ENCODE data around the gene MYRIP.

Gene MYRIP

DNA sequence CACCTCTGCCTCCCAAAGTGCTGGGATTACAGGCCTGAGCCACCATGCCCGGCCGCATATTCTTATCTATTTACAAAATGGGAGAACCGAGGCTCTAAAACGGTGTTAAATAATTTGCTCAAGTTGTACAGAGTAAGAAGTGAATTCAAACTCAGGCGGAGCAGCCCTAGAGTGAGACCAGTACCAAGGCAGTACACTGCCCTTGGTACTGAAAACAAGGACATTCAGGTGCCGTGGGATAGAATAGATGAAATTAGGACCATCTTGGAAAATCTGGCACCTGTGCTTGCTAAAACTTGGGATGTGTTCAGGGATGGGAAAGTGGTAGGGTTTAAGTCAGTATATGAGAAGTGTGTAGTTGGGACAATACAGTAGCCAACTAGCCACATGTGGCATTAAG, 100.7 kb downstream of the MYRIP start:
- DNase-seq, result no peak

DNA sequence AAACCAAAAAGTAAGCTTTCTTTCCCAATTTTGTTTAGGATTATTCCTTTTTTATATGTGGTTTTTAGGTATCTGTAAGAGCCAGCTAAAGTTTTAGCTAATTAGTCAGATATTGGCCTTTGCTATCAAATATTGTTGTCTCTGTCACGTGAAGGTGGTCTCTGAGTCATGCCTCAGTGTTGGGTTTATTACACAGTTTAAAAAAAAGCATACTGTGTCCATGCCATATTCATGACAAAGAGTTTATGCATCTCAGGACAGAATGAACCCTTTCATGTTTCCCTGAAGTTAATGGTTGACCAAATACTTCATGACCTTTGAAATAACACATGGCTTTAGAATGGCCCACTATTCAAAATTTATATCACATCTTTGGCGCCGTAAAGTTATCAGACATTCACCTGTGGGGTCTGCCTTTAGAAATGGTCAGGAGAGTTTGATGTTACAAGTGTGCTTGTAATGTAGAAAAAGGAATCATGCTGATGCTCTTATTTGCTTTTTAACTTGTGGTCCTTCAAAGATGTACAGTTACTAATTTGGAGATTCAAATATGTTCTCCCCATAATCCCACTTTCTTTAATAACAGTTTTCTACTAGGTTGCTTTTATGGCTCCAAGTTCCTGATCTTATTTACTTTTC, 101.5 kb downstream of the MYRIP start:
- DNase-seq, result no peak

DNA sequence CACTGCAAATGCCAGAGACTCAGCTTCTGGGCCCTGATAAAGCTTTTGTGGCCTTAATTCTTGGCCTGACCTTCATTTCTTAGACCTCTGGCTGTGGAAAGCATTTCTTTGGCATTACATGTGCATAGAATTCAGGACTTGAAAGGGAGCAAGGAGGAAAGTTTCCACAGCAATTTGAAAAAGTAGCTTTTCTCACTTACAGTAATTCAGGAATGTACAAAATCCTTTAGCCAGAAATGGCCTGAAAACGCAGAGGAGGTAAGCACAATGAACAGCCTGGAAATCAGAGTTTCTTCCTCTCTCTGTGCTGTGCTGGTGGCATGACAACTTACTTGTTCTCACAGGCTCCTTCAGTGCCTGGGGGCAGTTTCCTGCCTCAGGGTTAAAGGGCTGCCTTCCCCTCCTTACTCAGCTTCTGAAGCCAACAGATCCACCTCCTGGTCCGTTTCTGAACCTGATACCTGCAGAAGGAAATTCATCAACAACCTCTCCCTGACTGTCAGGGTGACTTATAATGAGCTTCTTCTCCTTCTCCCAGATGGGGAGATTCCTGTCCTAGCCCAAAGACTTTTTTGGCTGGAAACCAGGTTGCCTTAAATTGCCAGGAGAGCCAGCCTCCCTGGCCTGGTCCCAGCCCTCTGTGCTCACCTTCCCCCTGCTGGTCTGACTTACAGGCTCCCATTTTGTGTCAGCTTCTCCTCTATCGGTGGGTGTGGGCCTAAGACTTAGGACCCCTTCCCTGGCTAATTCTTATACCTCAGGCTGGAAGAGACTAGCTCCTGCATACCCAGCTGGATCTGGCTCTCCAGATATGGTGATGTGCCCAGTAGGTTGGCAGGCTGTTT, 102.3 kb downstream of the MYRIP start:
- no peak for DNase-seq

DNA sequence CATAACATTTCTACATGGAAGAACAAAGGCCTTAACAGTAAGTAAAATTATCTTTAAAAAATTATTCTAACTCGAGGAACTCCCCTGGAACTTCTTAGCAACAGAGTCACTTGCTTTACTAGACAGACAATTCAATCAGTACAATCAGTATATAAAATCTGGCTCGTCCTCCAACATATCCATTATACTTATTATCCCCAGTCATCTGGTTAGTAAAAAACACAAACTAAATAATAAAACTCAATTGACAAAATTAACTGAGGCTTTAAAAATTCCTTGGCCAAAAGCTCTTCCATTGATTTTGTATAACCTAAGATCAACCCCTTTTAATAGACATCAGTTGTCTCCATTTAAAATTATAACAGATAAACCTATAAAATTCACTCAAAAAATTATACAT, 105.6 kb downstream of the MYRIP start:
- DNase-seq, result no peak

DNA sequence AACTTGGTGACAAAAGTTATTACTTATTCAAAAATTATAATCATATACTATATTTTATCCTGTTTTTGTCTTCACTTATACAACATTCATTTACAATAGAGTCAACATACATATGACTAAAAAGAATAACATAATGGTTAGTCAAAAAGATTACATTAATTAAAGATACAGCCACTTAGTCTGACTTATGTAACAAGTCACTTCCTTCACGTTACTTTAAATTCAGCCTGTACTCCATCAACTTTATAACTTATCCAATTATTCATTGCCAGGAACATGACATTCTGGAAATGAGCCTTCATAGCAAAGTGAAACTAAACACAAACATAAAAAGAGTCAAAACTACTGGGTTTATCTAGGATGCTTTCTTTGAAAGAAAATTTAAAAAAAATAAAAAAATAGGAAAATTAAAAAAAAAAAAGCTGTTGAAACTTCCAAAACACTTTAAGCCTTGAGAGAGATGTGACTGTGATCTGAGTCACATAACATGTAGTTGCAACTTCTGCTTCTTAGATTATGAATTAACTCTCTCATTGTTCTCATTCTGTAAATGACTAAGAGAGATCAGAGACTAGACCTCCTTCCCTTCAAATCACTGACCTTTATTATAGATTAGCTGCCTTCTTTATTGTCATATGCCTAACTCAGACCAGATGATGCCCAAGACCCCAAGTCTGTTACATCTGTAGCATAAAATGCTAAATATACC, 107.8 kb downstream of the MYRIP start:
- no peak for DNase-seq

DNA sequence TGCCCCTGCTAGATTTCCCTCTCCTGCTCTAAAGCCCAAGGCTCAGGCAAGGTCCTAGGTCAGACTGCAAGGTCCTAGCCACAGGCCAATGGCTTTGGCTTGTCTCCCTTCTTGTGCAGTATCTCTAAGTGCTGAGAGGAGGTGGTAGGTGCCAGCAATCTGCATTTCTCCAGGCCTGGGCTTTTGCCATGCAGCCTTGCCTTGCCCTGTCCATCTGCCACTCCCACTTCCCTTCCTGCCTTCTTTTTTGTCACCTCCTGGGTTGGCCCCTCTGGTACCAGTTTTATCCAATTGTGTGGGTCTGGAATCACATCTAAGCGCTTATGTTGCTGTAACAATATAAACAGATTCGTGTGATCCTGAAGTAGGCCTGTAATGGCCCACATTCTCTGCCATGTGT, 109.9 kb downstream of the MYRIP start:
- DNase-seq, result no peak

DNA sequence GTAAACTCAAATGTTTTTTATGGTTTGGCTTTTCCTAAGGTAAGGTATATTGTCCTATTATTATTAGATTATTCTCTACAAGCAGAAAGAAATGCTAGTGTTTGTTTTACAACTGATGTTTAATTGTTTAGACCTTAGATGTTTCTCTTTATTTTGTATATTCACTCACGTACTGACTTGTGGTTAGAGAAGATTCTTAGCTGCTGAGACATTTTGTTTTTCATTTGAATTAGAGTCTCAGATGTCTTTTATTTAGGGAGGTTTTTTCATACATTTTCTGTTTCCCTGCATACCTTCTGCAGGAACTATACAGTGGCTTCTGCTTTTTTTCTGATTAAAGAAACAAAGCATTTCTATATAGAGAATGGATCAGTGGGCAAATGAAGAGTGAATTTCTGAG, 110.9 kb downstream of the MYRIP start:
- no peak for DNase-seq

DNA sequence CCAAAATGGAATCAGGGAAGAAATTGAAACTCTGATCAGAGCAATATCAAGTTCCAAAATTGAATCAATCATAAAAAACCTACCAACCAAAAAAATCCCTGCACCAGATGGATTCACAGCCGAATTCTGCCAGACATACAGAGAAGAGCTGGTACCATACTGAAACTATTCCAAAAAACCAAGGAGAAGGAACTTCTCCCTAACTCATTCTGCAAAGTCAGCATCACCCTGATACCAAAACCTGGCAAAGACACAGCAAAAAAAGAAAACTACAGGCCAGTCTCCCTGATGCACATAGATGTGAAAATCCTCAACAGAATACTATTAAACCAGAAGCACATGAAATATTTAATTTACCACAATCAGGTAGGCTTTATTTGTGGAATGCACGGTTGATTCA, 118.1 kb downstream of the MYRIP start:
- no peak for DNase-seq

DNA sequence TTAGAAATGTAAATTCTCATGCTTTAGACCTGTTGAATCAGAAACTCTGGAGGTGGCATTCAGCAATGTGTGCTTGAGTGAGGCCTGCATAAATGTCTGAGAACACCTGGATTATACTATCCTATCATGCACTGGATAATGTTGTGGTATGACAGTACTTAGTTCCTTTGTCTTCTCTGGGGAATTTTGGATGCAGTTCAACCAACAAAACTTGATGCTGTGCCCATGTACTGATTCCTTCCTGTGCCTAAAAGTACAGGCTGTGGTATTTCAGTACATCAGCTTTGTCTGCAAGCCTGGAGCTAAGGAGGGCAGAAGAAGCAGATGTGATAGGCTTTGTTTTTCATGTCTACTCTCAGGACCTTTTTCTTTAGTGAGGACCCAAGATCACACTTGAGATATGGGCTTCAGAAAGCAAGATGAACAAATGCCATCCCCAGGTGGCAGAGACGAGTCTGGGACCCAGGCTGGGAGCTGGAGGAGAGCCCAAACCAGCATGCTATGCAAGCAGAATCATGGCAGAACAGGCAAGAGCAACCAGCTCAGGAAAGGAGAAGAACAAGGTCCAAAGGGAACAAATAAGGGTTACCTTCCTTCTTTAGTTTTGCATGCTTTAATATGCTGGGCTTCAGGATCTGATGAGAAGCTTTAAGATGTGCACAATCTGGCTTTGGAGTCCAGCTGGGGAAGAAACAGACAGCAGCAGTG, 124.7 kb downstream of the MYRIP start:
- no peak for DNase-seq

DNA sequence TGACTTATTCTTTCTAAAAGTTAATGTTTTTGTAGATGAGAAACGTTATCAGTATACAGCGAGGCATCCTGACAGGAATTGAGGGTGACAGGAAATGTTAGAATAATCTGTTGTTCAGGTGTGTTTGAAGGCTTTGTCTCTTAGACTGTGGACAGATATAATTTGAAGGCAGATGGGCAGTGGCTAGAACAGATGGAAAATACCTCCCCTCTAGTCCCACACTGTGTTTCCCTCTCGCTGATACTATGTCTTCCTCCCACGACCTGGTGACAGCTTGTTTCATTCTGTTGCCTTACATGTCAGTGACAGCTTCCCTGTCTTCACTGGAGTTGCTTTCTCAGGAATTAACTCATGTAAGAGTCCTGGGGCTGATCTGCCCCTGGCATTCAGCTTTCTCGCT, 125.3 kb downstream of the MYRIP start:
- no peak for DNase-seq

DNA sequence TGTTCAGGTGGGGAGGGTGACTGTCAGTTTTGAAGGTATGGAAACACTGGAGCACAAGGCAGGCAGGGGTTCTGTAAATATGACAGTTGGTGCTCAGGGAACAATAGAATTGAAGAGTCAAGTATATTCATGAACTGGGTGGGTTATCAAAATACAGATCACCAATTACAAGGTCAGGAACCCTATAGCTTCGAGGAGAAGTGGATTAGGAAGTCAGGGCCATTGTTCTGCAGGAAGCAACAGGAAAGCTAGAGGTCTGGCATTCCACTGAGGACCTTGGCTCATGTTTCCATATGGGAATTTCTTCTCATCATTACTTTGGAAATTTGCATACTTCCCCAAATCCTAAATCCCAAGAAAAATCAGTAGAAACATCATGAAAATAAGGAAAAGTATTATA, 125.9 kb downstream of the MYRIP start:
- DNase-seq, result no peak

DNA sequence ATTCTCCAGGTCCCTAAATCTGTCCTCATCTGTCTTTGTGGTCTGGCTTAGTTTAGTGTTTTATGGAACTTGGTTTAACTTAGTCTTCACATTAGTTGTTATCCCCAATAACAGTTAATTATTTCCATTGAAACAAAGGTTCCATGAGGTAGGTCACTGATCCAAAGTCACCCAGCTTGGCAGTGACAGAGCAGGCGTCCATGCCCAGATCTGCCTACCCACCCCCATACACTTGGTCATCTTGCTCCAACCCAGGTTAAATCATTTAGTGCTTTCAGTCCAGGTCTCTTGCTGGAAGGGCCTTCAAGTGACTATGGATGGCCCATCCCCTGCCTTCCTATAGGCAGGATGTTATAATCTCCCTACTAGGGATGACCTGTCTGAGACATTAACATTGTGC, 127.4 kb downstream of the MYRIP start:
- DNase-seq, result no peak

DNA sequence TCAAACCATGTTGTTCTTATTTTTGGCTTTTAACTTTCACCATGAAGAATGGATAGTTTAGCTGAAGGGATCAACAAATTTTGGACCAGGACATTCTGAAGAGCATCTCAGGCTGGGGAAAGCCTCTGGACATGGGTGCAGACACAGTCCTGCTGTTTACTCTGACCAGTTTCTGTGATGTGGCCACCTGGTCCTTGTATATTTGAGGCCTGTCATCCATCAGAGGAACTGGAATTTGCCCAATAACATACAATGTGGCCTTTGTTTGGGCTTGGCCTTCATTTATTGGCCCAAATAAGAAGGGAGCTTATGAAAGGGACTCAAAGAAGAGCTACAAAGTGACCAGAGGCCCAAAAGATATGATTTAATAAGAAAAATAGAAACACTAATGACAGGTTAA, 127.9 kb downstream of the MYRIP start:
- no peak for DNase-seq

DNA sequence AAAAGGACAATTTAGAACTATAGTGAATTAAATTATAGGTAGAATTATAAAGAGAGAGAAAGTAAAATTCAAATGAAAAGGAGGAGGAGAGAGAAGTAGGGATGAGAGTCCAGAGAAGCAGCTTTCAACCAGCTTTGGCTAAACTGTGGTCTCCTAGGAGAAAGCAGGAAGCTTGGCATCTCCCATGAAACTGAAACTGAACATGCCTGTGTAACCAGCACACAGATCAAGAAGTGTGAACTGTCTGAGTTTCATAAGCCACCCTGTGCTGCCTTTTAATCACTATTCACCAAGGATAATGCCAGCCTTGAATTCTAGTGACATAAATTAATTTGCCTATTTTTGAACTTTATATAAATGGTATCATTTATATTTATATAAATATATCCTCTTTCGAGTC, 128.5 kb downstream of the MYRIP start:
- no peak for DNase-seq

DNA sequence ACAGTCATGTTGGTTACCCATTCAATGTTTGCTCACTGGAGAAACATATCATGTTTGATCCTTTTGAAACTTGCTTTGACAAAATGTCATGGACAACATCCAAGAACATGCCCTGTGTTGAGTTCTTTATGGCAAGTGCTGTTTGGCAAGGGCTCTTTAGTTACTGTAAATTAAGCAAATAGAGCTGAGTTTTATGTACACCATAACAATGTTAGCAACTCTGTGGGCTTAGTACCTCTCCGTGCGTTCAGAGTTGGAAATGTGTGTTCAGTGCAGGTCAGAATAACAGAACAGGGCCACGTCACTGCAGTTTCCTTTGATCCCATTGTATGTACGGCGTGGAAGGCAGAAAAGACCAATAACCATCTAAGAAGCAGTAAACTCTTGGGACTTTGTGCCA, 132.5 kb downstream of the MYRIP start:
- no peak for DNase-seq

DNA sequence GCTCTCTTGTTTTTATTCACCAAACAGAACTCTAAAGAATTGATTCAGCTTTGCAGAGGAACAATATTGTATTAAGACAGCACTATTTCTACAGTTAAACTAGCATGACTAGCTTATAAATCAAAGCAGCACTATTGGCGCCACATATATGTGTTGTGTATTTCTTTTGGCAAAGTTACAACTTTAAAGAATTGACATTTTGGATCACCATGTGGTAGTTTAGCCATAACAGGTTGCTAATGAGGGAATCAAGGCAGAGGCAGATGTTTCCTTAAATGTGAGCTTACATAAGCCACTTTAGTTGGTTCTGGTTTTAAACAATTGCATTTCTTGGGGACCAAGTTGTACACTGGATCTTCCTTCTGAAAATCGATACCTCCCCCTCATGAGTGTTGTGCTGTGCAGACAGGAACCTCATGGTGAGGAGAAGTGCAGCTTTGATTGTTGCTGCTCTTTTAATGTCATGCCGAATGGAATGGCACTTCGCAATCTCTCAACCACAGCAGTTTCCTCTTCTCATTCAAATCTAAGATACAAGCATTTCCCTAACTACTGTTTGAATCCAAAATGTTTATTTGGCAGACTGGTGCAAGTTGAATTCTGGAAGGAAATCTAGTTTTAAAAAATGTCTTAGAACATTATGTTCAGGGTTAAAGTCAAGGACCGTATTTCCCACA, 151.2 kb downstream of the MYRIP start:
- DNase-seq, result no peak

DNA sequence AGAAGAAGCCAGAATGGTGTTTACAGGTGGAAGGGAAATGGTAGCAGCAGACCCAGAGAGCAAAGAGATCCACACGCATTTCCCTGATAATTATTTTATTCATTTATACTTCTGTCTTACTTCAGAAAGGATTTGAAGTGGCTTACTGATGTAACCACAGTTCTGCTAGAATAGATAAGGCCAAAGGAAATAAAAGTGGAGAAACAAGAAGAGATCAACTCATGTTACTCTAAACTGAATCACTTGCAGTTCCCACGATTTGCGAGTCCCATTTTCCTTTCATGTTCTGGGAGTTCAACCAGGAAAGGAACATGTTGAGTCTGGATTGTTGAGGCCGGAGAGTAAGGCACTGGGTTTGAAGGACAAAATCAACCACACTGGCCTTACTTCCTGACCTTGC, 151.8 kb downstream of the MYRIP start:
- DNase-seq, result no peak

DNA sequence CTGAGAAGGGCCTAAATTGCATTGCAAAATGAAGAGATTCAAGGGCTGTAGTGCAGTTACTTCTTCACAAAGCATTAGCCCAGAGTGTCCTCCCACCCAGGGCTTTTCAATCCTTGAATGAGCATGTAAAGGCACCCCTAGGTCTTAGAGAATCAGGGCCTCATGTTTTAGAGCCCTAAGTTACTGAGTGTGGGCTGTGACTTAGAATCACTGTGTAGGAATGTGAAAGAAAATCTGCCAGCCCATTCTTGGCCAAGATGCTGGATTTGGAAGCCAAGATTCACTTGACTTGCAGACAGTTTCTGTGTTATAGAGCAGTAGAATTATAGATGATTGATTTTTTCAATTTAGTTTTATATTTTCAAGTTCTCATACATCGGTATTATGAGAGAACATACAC, 153.2 kb downstream of the MYRIP start:
- DNase-seq, result no peak

DNA sequence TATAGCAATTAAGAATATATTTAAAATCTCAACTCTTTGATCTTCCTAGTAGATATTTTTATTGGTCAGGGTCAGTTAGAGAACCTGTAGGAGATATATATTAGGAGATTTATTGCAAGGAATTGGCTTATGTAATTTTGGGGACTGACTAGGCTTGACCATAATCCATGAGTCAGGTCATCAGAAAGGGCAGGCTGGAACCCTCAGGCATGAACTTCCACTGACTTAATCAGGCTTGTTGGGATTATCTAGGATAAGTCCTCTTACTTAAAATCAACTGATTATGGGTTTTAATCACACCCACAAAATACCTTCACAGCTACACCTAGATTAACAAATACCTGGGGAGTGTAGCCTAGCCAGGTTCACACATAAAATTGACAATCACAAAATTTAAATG, 156.1 kb downstream of the MYRIP start:
- DNase-seq, result no peak

DNA sequence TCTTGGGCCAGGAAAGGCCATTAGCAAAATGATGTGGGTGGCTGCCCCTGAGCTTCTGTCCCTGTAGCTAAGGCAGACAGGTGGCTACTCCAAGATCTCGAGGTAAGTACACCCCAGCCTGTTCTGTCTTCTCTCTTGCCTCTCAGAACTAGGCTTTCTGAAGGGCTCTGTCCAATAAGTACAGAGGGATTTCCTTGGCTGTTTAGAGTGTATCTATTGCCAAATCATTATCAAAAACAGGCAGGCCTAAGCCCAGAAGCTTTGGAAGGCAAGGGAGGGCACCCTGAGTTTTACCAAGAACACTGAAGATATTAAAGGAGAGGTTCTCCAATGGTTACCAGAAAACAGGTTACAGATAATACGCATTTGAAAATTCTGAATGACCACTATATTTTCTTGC, 156.6 kb downstream of the MYRIP start:
- DNase-seq, result no peak

DNA sequence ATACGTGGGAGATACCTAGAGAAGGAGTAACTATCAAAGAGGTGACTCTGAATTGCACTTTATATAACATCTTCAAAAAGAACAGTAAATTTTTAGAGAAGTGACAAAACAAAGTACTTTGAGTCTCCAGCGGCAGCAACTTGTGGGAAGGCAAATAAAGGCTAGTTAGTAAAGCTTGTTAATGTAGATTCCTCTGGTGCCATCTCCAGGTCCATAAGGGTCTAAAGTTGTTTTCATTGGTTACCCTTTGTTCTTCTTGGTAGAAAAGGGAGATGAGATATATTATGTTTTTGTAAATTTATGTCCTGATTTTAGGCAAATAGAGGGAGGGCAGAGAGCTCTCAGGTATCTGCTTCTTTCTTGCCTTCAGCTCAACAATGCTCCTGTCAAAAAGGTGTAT, 161.6 kb downstream of the MYRIP start:
- no peak for DNase-seq

DNA sequence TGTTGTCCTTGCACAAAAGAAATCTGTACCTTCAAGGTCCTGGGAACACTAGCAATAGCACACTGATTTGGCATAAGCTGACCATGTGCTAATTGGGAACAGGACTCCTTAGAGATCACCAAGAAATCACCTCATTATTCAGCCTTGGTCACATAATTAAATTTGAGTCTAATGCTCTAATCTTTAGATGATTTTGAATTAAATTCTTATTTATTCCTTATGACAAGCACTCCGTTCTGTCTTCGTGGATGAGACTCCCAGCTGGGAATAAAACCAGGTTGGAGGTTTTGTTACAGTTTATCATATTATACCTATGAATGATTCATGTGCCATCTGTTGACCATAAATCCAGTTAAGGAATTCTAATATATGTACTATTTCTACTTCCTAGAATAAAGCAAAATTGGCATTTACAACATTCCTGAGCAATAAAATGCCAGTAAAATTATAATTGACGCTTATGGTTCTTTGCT, 162.2 kb downstream of the MYRIP start:
- no peak for DNase-seq

DNA sequence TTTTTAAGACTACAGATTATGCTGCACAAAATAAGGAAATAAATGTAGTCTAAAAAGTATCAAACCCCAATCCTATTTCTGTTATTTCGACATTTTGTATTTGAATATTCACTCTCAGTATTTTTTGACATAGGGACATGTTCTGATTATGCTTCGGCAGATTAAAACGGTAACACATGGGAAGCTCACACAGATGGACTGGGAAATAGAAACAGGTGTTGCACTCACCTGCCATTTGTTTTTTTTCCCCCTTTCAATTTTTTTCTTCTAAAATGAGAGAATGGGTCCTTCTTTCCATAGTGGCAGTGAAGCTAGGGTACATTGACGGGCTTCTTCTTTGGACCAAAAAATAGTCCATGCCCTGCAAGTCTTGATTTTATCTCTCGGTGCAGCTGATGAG, 163.1 kb downstream of the MYRIP start:
- DNase-seq, result no peak
